Caco-2 (cell line): ENCODE results near the gene ANK2. TPM values are rescaled to one million over a fixed set of nuclear protein-coding genes. Genes with fewer than 3 reads are reported as not detected.

Experiments used
- BruUV-seq: library from RNA; stranded (reverse); fragments of 400-500 nt; replicated peaks from 2 replicates; lab custom pipeline; 2021; lab: Mats Ljungman, UMichigan
- CTCF ChIA-PET: fragments of 300-600 bp; sonication (Branson Sonifier 250); formaldehyde crosslinking; loops from one replicate; lab custom pipeline; 2022; ENCODE audit warnings: antibody characterized with exemption; lab: Charles Lee
- POLR2A ChIA-PET: fragments of 300-600 bp; sonication (Branson Sonifier 250); formaldehyde crosslinking; loops from one replicate; lab custom pipeline; 2022; ENCODE audit warnings: antibody characterized with exemption; lab: Charles Lee
- DNase-seq, 2 experiments: peaks; one replicate each; pipeline versions ENCODE4 v3.0.0 to v3.0.0-alpha.2; 2020 to 2022
- H3K27me3 ChIP-seq: replicated peaks from 2 replicates; pipeline ENCODE4 v1.6.0; 2011; ENCODE audit warnings: low read length; ENCODE audit not compliant: control insufficient read depth, insufficient read depth
- H3K36me3 ChIP-seq: 2 replicates; pipeline ENCODE4 v1.5.1; 2011; ENCODE audit warnings: low read length; ENCODE audit not compliant: control insufficient read depth, insufficient read depth
- H3K4me1 ChIP-seq: fragments of 250-450 bp; sonication (Bioruptor Pico); 2 replicates; pipeline ENCODE4 v1.5.1; 2020; ENCODE audit warnings: mild to moderate bottlenecking
- H3K4me3 ChIP-seq: 2 replicates; pipeline ENCODE4 v1.5.1; 2011; ENCODE audit warnings: low read depth, mild to moderate bottlenecking, control low read depth, low read length
- H3K9me3 ChIP-seq: fragments of 250-450 bp; sonication (Bioruptor Pico); 2 replicates; pipeline ENCODE4 v1.5.1; 2020; ENCODE audit warnings: mild to moderate bottlenecking, moderate library complexity
- H3K27ac Mint-ChIP-seq: one replicate; pipeline ENCODE4 v1.8.0; 2022; ENCODE audit warnings: mixed read lengths; ENCODE audit not compliant: unreplicated experiment
- H3K27me3 Mint-ChIP-seq: one replicate; pipeline ENCODE4 v1.8.0; 2022; ENCODE audit warnings: mixed read lengths; ENCODE audit not compliant: insufficient read depth, unreplicated experiment
- H3K36me3 Mint-ChIP-seq: one replicate; pipeline ENCODE4 v1.8.0; 2022; ENCODE audit warnings: mild to moderate bottlenecking, mixed read lengths; ENCODE audit not compliant: insufficient read depth, unreplicated experiment
- H3K4me1 Mint-ChIP-seq: one replicate; pipeline ENCODE4 v1.8.0; 2022; ENCODE audit warnings: low read depth, mixed read lengths; ENCODE audit not compliant: unreplicated experiment
- H3K4me3 Mint-ChIP-seq: one replicate; pipeline ENCODE4 v1.8.0; 2022; ENCODE audit warnings: mild to moderate bottlenecking, moderate library complexity, mixed read lengths; ENCODE audit not compliant: unreplicated experiment
- H3K9me3 Mint-ChIP-seq: one replicate; pipeline ENCODE4 v1.8.0; 2022; ENCODE audit warnings: mixed read lengths; ENCODE audit not compliant: unreplicated experiment
- intact Hi-C: fragments of 100-400 bp; cut with micrococcal nuclease; formaldehyde crosslinking; loops from one replicate; pipeline ENCODE4 v1.10.0; 2022; ENCODE audit not compliant: unreplicated experiment
- total RNA-seq: library from RNA; stranded (reverse); gene quantifications from 2 replicates; pipeline ENCODE4 v1.2.3, GENCODE V29; 2022
- TF ChIP-seq, protein P1 (sequence below), 2 experiments: fragments of 200-600 bp in 1 of 2; IDR thresholded peaks; 1 replicate in 1 of 2; 2 replicates in 1 of 2; pipeline versions ENCODE4 v1.5.1 to v1.8.0; 2011 to 2022; ENCODE audit warnings: antibody characterized with exemption in 1 of 2, control low read depth in 1 of 2, inconsistent platforms in 1 of 2, low read depth in 1 of 2, low read length in 1 of 2, mild to moderate bottlenecking in 1 of 2, moderate library complexity in 1 of 2; ENCODE audit not compliant: insufficient read depth in 1 of 2, severe bottlenecking in 1 of 2, unreplicated experiment in 1 of 2

The ANK2 gene
- total RNA-seq, 1 experiment from 2014 or later = 26.3 TPM

DNA sequence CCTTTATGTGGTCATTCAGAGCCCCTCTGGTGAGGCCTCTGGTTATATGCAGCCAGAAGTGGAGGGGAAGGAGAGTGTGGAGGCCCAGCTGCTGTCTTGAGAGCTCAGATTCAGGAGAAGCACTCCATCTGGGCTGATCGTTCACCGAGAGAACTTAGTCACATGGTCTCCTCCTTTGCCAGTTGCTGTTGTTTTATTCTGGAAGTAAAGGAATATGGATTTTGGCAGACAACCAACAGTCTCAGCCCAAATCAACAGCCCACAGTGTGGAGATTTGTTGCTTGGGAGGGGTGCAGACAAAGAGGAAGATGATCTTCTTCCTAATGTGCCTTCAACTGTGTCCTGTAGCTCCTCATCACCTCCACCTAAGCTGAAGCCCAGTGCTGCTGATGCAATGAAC is 355.4 kb downstream of the ANK2 start:
- intact Hi-C loops = loop anchor here (1.0 to 5.0 kb wide), 2 partner anchors 44 to 67 kb away; no protein-coding TSS in a partner anchor

DNA sequence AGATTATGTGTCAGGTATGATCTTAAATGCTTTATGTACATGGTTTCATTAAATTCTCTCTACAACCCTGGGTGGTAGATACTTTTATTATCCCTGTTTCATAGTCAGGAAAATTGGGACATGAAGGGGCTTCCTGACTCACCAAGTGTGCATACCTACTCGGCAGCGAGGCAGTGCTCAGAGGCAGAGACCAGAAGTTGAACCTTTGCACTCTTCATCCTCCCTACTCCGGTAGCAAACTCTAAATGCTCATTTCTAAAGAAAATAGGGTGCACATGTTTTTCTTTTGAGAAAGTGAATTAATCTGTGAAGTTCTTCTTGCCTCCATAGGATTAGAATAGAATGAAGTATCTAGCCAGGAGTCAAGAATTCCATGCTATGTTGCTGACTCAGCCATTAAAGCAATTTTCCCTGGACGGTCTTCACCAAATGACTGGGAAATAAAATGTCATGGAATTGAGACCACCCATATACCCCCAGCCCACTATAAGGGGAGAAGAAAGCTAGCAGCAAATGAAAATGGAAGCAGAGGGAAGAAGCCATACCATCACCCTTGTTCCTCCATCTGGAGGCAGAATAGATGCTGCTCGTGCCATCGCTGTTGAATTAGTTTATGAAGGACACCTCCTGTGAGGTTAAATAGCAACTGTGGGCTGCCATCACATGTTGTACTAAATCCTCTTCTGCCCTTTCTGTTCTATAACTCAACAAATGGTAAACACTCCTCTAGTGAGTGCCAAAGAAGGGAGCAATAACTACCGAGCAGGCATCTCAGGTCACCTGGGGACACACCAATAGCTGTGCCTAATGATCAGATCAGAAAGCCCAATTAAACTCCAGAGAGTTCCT is 356.6 kb downstream of the ANK2 start:
- intact Hi-C loops = no loop called here
- H3K36me3 Mint-ChIP-seq = no peaks in the 10 kb centered on the region
- BruUV-seq = no TSS peak
- H3K9me3 Mint-ChIP-seq = peaks cover 10% of the 10 kb centered on the region
- H3K4me1 Mint-ChIP-seq = peaks cover 9% of the 10 kb centered on the region
- ChIA-PET CTCF (no interaction called here), POLR2A (interaction anchor here (0.5 kb wide), 1 partner anchor 355 kb away, joined by 3 read pairs; no protein-coding TSS in a partner anchor)
- no peaks in the 10 kb centered on the region for H3K27me3 Mint-ChIP-seq
- DNase-seq = no peak
- Histone ChIP-seq H3K27me3 (no peaks in the 10 kb centered on the region), H3K9me3 (no peaks in the 10 kb centered on the region), H3K36me3 (peaks cover 1% of the 10 kb centered on the region), H3K4me1 (peaks cover 13% of the 10 kb centered on the region), H3K4me3 (no peak overlapping the region)
- TF ChIP-seq, protein P1, sequence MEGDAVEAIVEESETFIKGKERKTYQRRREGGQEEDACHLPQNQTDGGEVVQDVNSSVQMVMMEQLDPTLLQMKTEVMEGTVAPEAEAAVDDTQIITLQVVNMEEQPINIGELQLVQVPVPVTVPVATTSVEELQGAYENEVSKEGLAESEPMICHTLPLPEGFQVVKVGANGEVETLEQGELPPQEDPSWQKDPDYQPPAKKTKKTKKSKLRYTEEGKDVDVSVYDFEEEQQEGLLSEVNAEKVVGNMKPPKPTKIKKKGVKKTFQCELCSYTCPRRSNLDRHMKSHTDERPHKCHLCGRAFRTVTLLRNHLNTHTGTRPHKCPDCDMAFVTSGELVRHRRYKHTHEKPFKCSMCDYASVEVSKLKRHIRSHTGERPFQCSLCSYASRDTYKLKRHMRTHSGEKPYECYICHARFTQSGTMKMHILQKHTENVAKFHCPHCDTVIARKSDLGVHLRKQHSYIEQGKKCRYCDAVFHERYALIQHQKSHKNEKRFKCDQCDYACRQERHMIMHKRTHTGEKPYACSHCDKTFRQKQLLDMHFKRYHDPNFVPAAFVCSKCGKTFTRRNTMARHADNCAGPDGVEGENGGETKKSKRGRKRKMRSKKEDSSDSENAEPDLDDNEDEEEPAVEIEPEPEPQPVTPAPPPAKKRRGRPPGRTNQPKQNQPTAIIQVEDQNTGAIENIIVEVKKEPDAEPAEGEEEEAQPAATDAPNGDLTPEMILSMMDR (IDR thresholded peaks at IDR 0.05; ENCODE audit: insufficient read depth in 1 of 2, low read depth in 1 of 2, low read length in 1 of 2, severe bottlenecking in 1 of 2, unreplicated experiment in 1 of 2) = no peak
- no peak overlapping the region for H3K4me3 Mint-ChIP-seq
- H3K27ac Mint-ChIP-seq = no peak overlapping the region

More for the DNA sequence above, 355.4 kb downstream of the ANK2 start:
- Histone ChIP-seq H3K4me3 (no peak overlapping the region), H3K9me3 (no peaks in the 10 kb centered on the region), H3K36me3 (peaks cover 1% of the 10 kb centered on the region), H3K4me1 (peaks cover 13% of the 10 kb centered on the region), H3K27me3 (no peaks in the 10 kb centered on the region)
- TF ChIP-seq, protein P1 (IDR thresholded peaks at IDR 0.05; ENCODE audit: insufficient read depth in 1 of 2, low read depth in 1 of 2, low read length in 1 of 2, severe bottlenecking in 1 of 2, unreplicated experiment in 1 of 2) = no peak
- ChIA-PET CTCF (no interaction called here), POLR2A (interaction anchor here (0.6 kb wide), 1 partner anchor 63 kb away, joined by 5 read pairs; no protein-coding TSS in a partner anchor)
- Mint-ChIP-seq H3K9me3 (peaks cover 10% of the 10 kb centered on the region), H3K36me3 (no peaks in the 10 kb centered on the region), H3K4me3 (no peak overlapping the region), H3K4me1 (peaks cover 9% of the 10 kb centered on the region), H3K27ac (peak overlapping the region; percentile 16), H3K27me3 (no peaks in the 10 kb centered on the region)
- DNase-seq = no peak
- no TSS peak for BruUV-seq

DNA sequence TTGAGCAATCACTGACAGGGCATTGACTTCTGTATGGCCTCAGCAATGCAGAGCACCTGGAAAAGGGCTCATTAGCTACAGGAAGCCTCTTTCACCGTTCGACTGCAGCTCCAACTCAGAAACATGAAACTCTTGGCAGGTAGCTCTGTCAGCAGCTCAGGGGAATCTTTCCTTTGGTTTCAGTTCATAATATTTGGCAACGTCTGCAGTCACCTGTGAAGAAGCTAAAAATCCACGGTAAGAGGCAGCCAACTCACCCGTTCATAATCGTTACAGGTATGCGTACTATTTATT is 357.2 kb downstream of the ANK2 start:
- ChIA-PET POLR2A (interaction anchor here (0.5 kb wide), 1 partner anchor 354 kb away, joined by 3 read pairs; no protein-coding TSS in a partner anchor), CTCF (no interaction called here)
- Histone ChIP-seq H3K9me3 (no peaks in the 10 kb centered on the region), H3K4me1 (peaks cover 13% of the 10 kb centered on the region), H3K4me3 (no peak overlapping the region), H3K36me3 (peaks cover 1% of the 10 kb centered on the region), H3K27me3 (no peaks in the 10 kb centered on the region)
- no TSS peak for BruUV-seq
- no peak overlapping the region for H3K27ac Mint-ChIP-seq
- TF ChIP-seq, protein P1 (IDR thresholded peaks at IDR 0.05; ENCODE audit: insufficient read depth in 1 of 2, low read depth in 1 of 2, low read length in 1 of 2, severe bottlenecking in 1 of 2, unreplicated experiment in 1 of 2) = no peak
- peaks cover 5% of the 10 kb centered on the region for H3K9me3 Mint-ChIP-seq
- no peaks in the 10 kb centered on the region for H3K36me3 Mint-ChIP-seq
- intact Hi-C loops = no loop called here
- H3K4me3 Mint-ChIP-seq = no peak overlapping the region
- peaks cover 9% of the 10 kb centered on the region for H3K4me1 Mint-ChIP-seq
- no peak for DNase-seq
- H3K27me3 Mint-ChIP-seq = no peaks in the 10 kb centered on the region
